HG03342 (cell line): Measurements from ENCODE around the gene PITX3.
A peak's percentile ranks its signal among the peaks of the same experiment; 100 is the strongest.
"Not testable (repeated sequence)": the region's sequence is repeated elsewhere in the genome, so short reads cannot be mapped to it uniquely, and the experiment has no call there.

Source experiments
- ATAC-seq: cut with Tn5 transposase; IDR thresholded peaks from one replicate; pipeline ENCODE4 v1.9.1; 2021; ENCODE audit warnings: mild to moderate bottlenecking, moderate library complexity; ENCODE audit not compliant: unreplicated experiment

PITX3 gene

GRCh38 chr10:102229810-102230263, 11.5 kb downstream of the PITX3 start:
- peak; percentile 40 for ATAC-seq

DNA sequence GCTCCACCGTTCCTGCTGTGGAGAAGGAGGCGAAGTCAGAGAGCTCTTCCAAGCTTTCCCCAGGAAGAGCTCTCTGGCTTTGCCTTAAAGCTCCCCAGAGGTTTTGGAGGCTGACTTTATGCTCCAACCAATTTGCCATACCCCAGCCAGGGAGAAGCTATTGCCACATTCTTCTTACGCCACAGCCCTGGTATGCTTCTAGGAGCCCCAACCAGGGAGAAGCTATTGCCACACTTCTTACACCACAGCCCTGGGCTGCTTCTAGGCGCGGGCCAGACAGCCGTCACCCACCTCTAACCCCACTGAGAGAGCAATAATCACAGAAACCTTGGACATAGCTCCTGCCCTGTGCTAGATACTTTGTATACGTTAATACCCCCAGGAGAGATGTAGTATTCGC, 14.3 kb downstream of the PITX3 start:
- ATAC-seq = no peak

GRCh38 chr10:102226542-102226870, 14.8 kb downstream of the PITX3 start:
- no peak for ATAC-seq

DNA sequence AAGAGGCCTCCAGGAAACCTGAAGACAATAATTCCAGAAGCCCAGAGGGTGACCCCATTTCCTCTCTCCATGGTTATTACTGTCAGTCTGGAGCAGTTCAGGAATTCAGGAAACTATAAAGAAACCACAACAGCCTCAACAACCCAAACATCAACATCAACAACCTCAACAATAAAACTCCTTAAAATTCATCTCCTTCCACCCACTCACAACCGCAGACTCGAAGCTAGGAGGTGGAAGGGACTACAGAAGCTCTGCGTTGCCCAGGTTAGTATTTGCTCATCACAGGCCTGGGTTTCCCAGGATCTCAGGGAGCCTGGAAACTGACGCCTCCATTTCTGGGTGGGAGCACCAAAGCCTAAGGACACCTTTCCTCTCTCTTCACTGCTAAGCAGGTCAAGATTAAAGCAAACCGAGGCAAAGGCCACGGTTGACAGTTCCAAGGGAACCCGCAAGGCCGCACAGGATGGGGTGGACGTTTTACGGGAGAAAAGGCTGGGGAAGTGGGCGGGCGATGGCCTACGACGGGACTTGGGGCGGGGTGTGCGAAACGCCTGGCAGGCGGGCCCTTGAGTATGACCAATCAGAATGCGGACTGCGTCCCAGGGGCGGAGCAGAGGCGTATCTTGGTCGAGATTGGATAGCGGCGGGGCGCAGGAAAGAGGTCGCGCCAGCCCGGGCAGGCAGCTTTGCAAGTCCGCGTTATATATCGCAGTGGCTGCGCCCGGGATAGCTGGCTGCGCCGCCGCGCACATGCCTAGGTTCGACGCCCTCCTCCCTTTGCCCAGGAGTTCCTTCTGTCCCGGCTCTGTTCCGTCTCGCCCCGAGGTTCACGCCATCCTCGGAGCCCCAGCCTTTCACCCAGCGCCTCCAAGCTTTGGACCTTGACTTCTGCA, 15.4 kb downstream of the PITX3 start, which contains the start of gene ELOVL3:
Gene ELOVL3 (plus strand): TSS at position 654 of the 896 bp plus-strand sequence. CDS start 250 bp downstream, outside the sequence.
- peak; percentile 90 for ATAC-seq

- no peak for ATAC-seq
Observed at GRCh38 chr10:102222797-102223196, 18.5 kb downstream of the PITX3 start.

- no peak for ATAC-seq
Observed at GRCh38 chr10:102220612-102221011, 20.7 kb downstream of the PITX3 start.

DNA sequence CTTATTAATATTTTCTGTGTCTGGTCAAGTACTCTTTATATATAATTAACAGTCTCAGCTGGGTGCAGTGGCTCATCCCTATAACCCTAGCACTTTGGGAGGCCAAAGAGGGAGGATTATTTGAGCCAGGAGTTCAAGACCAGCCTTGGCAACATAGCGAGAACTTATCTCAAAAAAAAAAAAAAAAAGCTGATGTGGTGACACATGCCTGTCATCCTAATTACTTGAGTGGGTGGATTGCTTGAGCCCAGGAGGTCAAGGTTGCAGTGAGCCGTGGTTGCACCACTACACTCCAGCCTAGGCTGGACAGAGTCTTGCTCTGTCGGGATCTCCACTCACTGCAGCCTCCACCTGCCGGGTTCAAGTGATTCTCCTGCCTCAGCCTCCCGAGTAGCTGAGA, 21.9 kb downstream of the PITX3 start:
- no peak for ATAC-seq

DNA sequence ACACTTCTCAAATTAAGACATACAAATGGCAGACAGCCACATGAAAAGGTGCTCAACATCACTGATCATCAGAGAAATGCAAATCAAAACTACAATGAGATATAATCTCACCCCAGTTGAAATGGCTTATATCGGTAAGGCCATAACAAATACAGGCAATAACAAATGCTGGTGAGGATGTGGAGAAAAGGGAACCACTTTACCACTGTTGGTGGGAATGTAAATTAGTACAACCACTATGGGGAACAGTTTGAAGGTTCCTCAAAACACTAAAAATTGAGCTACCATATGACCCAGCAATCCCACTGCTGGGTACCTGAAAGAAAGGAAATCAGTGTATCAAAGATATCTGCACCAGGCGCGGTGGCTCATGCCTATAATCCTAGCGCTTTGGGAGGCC, 27.7 kb downstream of the PITX3 start:
- not testable (repeated sequence) for ATAC-seq

GRCh38 chr10:102211615-102212299, 29.6 kb downstream of the PITX3 start:
- ATAC-seq = no peak

- ATAC-seq = no peak
Observed at GRCh38 chr10:102208311-102209035, 32.8 kb downstream of the PITX3 start.

GRCh38 chr10:102202386-102202785, 38.9 kb downstream of the PITX3 start:
- no peak for ATAC-seq

DNA sequence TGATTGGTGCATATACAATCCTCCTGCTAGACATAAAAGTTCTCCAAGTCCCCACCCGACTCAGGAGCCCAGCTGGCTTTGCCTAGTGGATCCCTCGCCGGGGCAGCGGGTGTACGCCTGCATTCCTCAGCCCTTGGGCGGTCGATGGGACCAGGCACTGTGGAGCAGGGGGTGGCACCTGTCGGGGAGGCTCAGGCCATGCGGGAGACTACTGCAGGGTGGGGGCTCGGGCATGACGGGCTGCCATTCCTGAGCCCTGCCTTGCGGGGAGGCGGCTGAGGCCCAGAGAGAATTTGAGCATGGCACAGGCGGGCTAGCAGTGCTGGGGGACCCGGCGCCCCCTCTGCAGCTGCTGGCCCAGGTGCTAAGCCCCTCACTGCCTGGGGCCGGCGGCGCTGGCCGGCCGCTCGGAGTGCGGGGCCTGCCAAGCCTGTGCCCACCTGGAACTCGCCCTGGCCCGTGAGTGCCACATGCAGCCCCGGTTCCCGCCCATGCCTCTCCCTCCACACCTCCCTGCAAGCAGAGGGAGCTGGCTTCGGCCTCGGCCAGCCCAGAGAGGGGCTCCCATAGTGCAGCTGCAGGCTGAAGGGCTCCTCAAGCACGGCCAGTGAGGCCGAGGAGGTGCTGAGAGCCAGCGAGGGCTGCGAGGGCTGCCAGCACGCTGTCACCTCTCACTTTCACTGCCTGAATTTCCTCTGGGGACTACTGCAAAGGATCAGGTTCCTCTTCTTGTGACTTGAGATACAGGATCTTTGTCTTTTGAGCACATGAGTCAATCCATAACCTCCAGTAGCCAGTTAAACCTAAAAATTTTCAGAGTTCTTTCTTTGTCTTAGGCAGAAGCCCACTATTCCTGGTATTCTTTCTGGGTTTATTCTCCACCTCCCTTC, 40.3 kb downstream of the PITX3 start:
- ATAC-seq = no peak

GRCh38 chr10:102198027-102198426, 43.3 kb downstream of the PITX3 start:
- no peak for ATAC-seq

- no peak for ATAC-seq
Observed at GRCh38 chr10:102196893-102197292, 44.4 kb downstream of the PITX3 start.

DNA sequence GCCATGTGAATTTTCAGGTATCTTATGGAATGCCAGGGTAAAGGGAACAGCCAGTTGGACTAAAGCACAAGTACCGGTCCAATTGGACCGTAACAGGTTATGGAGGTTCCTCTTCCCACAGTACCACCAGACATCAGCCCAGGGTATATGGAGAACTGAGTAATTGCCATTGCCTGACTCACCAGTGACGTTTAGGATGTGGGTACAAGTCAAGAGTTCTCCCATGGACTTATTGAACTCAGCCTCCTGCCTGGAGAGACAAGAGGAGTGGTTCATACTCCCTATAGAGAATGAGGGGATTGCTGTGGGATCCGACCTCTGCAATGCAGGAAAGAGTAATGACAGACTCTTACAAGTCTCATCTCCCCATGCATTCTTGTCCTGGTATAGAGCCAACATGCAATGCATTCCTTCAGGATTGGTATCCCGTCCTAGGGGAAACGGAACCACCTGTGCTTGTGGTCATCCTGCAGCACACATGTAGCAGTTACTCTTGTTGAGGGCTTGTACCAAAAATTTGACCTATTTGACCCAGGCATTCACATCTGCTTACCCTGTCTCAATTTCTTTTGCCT, 45.9 kb downstream of the PITX3 start:
- ATAC-seq = no peak

GRCh38 chr10:102191956-102192355, 49.4 kb downstream of the PITX3 start:
- ATAC-seq = no peak

- not testable (repeated sequence) for ATAC-seq
Observed at GRCh38 chr10:102188941-102189898, 52.1 kb downstream of the PITX3 start.

GRCh38 chr10:102188298-102188940, 52.9 kb downstream of the PITX3 start:
- no peak for ATAC-seq
